Caki2 (cell line): Measurements from ENCODE around the gene PKDREJ. TPM values are rescaled to one million over a fixed set of nuclear protein-coding genes. Genes with fewer than 3 reads are reported as not detected.

Experiments used
- DNase-seq: peaks from one replicate; pipeline ENCODE4 v3.0.0-alpha.2; 2015; ENCODE audit warnings: low read depth
- in situ Hi-C: cut with HindIII; loops from 2 replicates; pipeline ENCODE4 v1.10.0; 2016; ENCODE audit warnings: low sequenced_read_pairs, low pct_unique_long_range_greater_than_20kb, mixed read lengths
- total RNA-seq: library from RNA; depleted of rRNA; stranded (reverse); fragments of >200 nt; shearing (Covaris generic); gene quantifications from 2 replicates; pipeline ENCODE4 v1.2.3, GENCODE V29; 2014; ENCODE audit warnings: low replicate concordance; rRNA removed

Gene PKDREJ
- total RNA-seq, 1 experiment from 2014 or later = not detected

- no peak for DNase-seq
- in situ Hi-C loops = no loop called here
Observed at GRCh38 chr22:46224044-46224897, 38.9 kb downstream of the PKDREJ start.

- no peak for DNase-seq
- in situ Hi-C loops = no loop called here
Observed at GRCh38 chr22:46220921-46221320, 42.2 kb downstream of the PKDREJ start.

GRCh38 chr22:46219636-46220035 lies 43.5 kb downstream of the PKDREJ start:
- DNase-seq = no peak
- in situ Hi-C loops = no loop called here

GRCh38 chr22:46214616-46215015 lies 48.5 kb downstream of the PKDREJ start:
- DNase-seq = no peak
- in situ Hi-C loops = no loop called here

- in situ Hi-C loops = no loop called here
- DNase-seq = no peak
Observed at GRCh38 chr22:46214149-46214548, 49.0 kb downstream of the PKDREJ start.

DNA sequence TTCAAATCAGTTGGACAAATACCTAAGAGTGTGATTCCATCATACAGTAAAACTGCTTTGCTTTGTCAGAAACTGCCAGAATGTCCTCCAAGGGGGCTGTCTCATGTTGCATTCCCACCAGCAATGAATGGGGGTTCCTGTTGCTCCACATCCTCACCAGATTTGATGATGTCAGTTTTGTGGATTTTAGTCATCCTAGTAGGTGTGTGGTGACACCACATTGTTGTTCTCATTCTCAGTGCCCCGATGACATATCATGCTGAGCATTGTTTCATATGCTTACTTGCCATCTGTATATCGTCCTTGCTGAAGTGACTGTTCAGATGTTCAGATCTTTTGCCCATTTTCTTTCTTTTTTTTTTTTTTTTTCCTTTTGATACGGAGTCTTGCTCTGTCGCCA lies 50.1 kb downstream of the PKDREJ start:
- DNase-seq = no peak
- in situ Hi-C loops = no loop called here

- DNase-seq = no peak
- in situ Hi-C loops = no loop called here
Observed at GRCh38 chr22:46212195-46212594, 50.9 kb downstream of the PKDREJ start.

DNA sequence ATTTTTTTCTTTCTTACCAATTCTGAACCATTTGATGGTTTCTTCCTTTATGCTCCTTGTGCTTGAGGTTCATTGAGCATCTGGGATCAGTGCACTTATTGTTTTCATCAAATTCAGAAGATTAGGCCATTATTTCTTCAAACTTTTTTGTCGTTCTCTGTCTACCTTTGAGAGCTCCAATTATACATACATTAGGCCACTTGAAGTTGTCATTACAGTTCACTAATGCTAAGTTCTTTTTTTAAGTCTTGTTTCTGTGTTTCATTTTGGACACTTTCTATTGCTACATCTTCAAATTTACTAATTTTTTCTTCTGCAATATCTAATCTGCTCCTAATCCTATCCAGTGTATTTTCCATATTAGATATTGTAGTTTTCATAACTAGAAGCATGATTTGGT lies 53.9 kb downstream of the PKDREJ start:
- in situ Hi-C loops = no loop called here
- DNase-seq = peak; percentile 33

Other genes starting within 250 kb of the PKDREJ start
- 7.0 and 9.6 TPM in 2 replicates for gene PPARA, start 112.8 kb downstream of the PKDREJ start, total RNA-seq
- gene CDPF1, start 13.1 kb downstream of the PKDREJ start, total RNA-seq = 31.3 and 64.4 TPM in 2 replicates
- 26.0 and 46.5 TPM in 2 replicates for gene TTC38, start 4.7 kb upstream of the PKDREJ start, total RNA-seq
- gene GTSE1, start 33.5 kb upstream of the PKDREJ start, total RNA-seq = 27.6 and 29.8 TPM in 2 replicates
- gene TRMU, start 72.4 kb upstream of the PKDREJ start, total RNA-seq = 63.2 and 65.1 TPM in 2 replicates